ENCODE results near the gene RASSF1.
"Not testable (repeated sequence)": the region's sequence is repeated elsewhere in the genome, so short reads cannot be mapped to it uniquely, and the experiment has no call there.

RASSF1 gene

DNA sequence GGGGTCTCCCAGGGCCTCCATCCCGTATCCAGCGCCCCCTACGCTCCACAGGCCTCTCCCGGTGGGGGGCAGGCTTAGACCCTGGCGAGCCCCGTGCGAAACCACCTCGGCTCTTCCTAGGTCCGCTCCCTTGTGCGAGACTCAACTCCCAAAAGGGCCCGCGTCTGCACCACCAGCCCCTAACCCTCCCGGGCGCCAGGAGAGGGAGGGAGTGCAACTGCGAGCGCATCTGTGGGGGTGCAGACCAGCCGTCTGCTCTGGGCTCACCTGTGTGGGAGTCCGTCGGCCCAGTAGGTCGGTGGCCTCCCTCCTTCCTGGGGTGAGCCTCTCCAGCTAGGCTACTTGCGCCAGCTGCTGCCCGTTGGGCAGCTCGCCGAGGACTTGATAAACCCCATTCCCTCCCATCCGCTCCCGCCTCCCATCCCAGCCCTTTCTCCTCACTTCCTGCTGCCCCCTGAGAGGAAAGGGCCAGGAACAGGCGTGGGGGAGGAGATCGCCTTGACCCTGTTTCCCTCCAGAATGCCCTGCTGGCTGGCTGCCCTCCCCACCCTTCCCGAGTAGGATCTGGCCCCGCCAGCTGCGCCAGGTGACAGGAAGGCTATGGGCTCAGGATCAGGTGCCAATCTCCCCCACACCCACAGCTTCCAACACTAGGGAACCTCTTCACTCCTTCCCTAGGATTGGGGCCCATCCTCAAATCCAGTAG is 18.1 kb downstream of the RASSF1 start, which contains the start of gene HYAL2:
Gene HYAL2 (minus strand): TSS at position 360 of the 706 bp plus-strand sequence. CDS start 2,256 bp downstream, outside the sequence.
- peak; percentile 37 for DNase-seq

DNA sequence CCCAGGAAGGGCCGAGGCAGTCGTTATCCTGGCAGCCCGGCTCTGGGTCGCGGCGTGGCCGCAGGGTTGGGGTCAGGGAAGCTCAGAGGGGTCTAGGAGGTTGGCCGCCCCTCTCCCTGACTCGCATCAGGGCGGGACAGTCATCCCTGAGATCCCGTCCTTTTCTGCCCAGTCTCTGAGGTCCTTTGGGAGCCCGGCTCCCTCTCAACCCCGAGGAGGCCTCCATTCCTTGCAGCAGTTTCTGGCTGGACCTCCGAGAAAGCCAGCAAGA is 18.6 kb downstream of the RASSF1 start:
- DNase-seq = no peak

DNA sequence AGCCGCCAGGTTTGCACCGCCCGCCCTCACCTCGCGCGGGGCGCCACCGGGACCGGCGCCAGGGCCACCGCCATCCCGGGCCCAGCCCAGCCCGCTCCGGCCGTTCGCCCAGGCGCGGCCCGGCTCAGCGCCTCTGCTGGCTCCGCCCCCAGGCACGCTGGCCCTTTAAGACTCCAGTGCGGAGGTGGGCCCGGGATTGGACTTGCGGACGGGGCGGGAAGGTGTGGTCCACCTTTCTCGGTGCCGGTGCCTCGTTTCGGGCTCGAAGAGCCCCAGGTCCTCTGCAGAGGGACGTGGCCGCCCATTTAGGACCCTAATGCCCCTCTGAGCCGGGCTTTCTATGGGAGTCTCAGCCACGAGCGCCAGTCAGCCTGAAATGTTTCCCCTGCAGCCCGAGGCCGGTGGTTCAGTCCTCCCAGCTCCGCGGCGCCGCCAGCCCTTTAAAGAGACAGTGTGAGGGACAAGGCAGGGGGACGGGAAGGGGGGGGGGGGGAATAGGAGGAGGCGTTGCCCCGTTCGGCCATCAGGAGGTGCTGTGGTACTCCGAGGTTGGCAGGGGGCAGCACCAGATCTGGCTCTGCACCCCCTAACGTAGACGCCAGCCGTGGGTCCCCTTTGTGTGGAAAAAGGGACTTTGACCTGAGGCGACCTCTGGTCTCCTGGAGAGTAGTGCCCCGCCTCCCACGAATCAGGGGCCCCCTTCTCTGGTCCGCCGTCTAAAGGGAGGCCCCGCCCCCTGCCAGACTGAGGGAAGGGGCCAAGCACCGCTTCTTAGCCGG is 19.1 kb downstream of the RASSF1 start:
- DNase-seq = peak; percentile 58

DNA sequence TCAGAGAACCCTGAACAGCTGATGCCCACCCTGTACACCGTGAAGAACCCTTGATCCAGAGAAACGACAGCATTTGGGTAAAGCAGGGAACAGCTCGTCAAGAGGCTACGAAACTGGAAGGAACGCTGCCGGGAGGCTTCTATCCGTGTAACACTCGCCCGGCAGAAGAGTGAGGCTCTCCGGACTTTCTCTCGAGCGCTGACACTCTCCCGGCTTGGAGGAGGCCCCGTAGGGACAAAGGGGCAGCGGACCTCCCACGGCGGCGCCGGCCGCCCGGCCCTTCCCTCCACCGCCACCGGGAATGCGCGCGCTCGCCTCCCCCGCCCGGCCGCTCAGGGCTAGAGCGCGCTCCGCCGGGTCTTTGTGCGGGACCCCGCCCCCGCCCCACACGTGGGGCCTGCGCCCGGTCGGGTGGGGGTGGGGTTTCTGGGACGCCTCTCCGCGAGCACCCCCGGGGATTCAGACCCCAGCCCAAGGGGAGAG is 19.7 kb downstream of the RASSF1 start:
- DNase-seq = no peak

DNA sequence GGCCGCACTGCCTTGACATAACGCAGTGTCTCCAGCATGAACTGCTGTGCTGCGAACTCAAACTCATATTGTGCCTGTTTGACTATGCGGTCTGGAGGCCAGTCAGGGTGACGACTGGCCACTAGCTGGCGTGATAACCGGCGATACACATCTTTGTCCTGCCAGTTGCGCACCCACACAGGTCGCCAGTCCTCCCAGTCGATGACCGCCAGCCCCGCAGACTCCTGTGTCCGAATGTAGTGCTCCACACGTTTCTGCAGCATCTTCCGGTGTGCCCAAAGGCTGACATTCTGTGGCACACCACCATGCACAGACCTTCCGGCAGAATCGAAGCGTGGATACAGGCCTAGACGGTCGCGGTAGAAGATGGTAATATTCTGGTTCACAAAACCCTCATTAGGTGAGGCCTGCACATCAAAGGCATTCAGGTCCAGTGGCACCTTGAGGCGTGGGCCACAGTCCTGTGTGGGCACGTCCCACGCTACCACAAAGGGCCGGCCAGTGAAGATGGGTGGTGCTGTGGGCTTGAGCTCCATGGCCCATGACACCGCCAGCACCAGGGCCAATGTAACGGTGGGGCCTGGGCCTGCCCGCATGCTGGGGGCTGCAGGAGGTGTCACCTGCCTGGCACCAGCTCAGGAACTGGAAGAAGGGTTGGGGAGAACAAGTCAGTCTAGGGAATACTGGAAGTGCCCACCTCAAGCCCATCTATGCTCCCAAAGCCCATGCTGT is 20.6 kb downstream of the RASSF1 start:
- DNase-seq = no peak

DNA sequence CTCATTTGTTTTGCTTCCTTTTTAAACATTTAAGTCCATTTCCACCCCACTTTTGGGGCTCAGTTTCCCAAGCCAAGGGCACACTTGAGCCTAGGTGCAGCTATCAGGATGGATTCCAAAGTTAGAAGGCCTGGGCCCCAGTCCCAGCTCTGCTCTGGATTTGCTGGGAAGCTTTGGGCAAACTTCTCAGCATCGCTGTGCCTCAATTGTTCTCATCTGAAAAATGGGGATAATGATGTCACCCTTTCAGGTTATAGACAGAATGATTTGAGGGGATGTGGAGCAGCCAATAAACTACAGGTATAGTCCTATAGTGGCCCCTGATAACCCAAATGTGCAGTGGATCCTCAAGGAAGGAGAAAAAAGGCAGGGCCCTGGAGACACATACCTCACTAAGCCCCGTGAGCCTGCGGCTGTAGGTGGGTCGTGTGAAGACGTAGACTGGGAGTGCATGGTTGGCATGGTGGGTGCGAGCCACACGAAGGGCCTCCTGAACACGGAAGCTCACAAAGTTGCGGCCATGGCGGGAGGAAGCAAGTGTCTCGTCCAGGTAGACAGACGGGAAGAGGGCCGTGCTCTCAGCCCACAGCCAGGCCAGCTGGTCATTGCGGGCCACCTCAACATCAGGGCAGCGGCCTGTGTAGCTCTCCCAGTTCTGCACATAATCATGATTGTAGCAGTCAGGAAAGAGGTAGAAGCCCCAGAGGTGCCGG is 21.3 kb downstream of the RASSF1 start:
- DNase-seq = no peak

DNA sequence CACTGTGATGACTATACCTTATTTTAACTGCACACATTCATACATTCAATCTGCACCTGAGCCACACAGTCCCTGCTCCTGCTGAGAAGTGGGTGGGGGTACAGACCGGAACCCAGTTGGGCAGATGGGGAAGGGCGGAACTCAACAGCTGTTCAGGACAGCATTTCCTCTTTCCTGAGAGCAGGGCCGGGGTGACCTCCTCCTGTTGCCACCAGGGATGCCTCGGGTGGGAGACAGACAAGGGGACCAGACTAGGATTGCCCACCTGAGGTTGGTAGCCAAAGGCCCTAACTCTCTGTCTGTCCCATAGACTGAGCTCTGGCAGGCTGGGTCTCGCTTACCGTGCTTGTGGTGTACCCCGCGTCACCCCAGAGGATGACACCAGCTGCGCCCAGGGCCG is 22.0 kb downstream of the RASSF1 start:
- DNase-seq = no peak

DNA sequence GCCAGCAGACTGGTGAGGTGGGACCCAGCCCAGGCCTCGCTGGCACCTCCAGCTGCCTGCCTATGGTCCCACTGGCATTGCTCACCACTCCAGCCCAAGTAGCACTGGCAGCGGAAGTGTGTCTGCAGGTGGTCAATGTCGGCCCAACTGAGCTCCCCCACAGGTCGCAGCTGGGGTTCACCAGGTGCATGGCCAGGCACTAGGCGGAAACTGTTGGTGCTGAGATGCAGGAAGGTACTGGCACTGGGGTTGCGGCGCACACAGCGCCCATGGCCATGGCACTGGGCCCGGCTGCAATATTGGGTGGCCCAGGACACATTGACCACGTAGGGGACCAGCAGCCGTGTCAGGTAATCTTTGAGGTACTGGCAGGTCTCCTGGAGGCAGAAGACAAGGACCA is 22.5 kb downstream of the RASSF1 start:
- DNase-seq = no peak

DNA sequence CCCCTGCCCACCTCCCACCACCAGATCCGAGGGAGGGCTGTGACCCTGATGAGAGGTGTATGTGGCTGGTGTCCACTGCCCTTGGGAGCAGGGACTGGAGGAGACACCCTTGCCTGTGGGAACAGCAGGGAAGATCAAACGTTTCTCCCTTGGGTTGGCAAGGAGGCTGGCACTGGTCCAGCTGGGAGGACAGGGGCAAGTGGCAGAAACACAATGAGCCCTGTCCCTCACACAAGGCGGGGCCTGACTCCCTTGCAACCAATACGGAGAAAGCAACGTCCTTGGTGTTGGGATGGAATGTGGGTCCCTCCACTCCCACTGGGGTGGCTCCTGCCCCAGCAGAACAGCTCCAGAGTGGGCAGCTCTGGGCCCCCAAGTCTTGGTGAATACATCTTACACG is 23.3 kb downstream of the RASSF1 start:
- no peak for DNase-seq

DNA sequence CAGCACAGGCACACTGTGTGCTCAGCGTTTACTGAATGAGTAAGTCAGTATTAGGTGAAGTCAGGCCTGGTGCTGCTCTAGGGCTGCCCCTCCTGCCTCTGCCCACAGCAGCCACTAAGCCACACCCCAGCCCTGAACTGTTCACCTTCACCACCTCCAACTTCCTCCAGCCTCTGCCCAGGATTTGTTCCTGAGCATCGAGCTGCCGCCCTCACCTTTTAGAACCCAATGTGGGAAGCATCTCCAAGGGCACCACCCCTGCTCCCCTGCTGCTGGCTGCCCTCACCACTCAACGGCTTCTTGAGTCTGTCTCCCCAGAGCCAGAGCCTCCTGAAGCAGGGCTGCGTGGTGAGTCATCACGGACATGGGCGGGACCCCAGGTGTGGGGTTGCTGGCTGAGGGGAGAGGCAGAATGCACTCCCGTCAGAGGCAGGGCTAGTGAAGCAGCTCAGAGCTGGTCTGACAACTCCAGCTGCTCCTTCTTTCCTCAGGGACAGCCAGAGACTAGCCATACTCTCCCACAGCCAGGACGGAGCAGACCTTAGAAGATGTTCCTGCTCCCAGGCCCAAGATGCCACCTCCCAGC is 23.9 kb downstream of the RASSF1 start:
- no peak for DNase-seq

DNA sequence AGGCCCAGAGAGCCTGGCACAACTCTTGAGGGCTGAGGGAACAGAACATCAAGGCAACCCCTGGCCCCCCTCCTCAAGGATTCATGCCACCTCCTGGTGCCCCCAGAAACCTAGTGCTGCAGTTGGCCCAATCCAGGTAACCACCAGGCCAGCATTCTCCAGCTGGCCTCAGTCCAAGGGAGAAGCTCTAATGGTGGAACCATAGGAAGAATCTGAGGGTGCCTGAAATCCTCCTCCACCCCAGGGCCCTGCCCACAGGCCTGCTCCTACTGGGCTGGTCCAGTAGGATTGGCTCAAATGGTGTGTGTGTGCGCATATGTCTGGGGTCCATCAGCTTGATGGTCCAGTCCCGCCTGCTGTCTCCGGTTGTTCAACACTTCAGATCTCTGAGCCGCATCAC is 25.8 kb downstream of the RASSF1 start:
- no peak for DNase-seq

DNA sequence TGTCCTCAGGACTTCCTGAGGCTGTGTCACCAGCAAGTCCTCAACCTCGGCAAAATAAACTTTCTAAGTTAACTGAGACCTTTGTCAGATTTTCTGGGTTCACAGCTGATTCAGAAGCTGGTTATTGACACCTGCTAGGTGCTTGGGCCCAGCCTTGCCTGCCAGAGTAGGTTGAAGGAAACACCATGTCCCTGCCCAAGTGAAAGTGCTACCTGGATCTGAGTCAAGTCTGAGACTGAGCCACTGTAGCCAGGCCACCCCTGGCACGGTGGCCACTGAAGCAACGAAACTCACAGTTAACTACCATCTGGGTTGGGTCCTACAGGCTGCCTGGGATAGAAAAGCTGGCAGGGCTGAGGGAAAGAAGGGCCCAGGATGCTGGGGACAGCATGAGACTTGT is 26.3 kb downstream of the RASSF1 start:
- no peak for DNase-seq

DNA sequence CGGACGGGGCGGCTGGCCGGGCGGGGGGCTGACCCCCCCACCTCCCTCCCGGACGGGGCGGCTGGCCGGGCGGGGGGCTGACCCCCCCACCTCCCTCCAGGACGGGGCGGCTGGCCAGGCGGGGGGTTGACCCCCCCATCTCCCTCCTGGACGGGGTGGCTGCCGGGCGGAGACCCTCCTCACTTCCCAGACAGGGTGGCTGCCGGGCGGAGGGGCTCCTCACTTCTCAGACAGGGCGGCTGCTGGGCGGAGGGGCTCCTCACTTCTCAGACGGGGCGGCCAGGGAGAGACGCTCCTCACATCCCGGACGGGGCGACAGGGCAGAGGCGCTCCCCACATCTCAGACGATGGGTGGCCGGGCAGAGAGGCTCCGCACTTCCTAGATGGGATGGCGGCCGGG is 28.6 kb downstream of the RASSF1 start:
- DNase-seq = not testable (repeated sequence)

DNA sequence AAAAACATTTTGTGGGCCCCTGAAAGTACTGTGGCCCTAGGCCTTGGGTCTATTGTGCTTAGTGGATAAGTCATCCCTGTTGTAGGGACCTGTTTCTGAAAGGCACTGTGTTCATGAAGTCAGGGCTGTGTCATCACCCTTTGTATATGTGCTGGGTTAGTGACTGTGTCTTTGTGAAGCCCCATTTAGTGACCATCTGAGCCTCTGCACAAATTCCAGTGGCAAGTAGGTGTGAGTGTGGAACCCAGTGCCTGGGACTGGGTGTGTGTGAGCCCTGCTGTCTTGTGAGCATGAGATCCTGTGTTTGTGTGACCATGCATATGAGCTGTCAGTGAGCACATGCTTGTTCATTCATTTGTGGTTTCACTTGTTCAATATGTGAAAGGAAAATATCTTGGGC is 36.0 kb downstream of the RASSF1 start:
- DNase-seq = no peak

DNA sequence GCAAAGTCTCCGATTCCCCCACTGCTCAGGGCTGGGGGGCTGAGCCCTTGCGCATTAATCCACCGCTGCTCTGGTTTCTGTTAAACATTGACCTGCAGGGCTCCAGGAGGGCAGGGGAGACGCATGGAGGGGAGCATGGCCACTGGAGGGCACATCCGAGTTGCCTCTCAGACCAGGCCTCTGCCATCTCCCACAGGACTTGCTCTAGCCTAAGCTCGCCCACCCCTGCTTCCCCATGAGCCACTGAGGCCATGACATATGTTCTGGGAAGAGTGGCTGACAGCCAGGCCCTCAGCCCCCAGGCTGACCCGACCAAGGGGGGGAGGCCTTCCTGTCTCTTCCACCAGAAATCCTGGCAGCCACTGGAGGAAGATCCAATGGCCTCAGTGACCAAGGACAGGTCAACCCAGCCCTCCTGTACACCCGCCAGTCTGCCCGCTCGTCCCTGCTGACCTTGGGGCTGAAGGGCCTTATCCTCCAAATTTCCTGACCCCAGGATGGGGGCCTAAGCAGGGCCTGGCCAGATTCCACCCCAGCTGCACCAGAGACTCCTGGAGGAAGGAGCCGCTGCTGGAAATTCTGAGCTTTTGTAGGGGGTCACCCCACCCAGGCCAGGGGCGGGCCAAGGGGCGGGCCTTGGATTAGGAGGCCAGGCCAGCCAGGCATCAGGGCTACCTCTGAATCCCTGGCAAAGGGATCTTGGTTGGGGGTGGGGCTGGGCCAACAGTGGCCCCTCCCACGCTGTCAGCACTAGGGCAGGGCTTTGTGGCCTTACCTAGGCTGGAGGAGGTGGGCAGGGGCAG is 37.4 kb downstream of the RASSF1 start, which contains the start of gene HYAL1:
Gene HYAL1 (minus strand): TSS at position 562 of the 803 bp plus-strand sequence. CDS start 618 bp downstream, outside the sequence.
- no peak for DNase-seq

DNA sequence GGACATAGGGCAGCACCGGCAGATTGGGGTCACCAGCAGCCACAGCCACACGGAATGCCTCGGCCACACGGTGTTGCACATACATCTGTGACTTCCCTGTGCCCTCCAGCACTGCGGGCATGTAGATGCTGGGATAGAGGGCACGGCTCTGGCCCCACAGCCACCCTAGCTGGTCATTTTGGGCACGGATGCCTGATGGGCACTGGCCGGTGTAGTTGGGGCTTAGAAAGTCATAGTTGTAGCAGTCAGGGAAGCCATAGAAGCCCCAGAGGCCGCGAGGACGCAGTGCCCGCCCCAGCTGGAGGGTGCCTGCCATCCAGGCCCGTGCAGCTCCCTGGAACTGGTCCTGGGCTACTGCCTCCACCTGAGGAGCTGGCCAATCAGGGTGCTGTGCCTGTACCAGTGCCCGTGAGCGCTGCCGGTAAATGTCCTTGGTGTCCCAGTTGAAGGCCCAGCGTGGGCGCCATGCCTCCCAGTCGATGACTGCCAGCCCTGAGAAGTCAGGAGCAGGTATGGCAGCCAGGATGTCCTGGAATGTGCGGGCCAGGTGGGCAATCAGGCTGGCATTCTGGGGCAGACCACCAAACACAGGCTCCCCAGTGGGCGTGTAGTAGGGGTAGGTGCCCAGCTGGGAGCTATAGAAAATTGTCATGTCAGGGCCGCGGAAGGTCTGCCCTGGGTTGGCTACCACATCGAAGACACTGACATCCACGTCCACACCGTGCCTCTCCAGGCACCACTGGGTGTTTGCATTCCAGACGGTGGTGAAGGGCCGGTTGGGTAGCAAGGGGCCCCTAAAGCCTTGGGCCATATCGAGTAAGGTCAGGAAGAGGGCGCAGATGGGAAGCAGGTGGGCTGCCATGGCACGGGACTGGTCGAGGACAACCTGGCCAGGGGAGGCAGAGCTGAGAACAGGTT is 38.3 kb downstream of the RASSF1 start:
- DNase-seq = no peak

DNA sequence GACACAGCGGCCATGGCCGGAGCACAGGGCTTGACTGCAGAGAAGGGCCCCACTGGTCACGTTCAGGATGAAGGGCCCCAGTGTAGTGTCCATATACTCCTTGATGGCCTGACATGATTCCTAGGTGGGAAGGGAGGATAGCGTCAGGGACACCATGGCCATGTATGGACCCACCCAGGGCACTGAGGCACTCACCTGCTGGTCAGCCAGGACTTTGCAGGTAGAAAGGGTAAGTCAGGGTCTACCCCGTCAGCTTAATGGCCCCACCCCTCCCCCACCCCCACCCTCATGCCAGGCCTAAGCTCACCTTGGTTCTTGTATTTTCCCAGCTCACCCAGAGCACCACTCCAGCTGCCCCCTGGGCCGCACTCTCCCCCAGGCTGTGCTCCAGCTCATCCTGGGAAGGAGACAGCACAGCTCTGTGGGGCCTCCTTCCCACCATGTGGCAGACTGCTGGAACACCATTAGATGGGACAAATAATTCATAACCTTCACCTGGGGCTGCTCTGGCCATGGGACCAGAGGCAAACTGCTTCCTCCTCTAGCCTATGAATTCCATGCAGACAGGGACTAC is 39.9 kb downstream of the RASSF1 start:
- DNase-seq = no peak

DNA sequence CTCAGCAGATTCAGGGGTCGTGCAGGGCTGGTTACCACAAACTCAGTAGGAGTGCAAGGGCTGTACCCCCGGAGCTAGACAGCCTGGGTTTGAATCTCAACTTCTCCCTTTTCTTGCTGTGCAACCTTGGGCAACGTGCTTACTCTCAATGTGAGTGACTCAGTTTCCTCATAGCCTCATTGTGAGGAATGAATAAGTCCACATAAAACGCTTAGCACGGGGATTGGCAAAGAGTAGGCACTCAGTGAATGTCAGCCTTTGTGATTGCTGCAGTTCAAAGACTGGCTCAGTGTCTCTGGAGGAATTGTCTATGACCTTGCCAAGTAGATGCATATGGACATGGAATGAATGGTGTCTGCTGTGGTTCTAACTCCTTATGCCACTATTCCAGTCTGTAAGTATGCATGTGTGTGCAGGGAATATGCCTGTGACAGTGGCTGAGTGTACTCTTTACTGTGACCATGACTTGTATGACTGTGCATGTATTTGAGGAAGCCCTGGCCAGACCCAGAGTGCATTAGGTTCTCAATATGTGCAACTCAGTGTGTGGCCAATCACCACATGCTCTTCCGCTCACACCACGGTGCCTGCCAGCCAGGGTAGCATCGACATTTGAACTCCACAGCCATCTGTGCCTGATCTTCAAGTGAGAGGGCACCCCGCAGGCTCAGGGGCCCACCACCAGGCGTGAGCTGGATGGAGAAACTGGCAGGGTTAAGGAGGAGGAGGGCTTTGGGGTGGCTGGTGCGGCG is 40.5 kb downstream of the RASSF1 start:
- DNase-seq = no peak

DNA sequence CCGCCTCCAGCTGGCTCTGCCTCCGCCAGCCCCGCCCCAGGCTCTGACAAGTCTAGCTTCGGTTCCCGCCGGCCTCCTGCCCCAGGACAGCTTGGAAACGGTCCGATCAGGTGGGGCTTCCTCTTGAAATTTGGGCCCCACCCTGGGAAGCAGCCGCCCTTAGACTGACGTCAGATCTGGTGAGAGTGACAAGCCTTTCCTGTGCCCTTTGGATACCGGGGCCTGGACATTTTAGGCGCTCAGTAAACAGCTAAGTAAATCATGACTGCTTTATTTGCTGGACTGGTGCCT is 41.1 kb downstream of the RASSF1 start:
- no peak for DNase-seq
